DOHH2 (cell line): ENCODE results near the gene GNB1L.

Experiments
- CTCF ChIP-seq: fragments of 200-600 bp; sonication (generic); IDR thresholded peaks from one replicate; pipeline ENCODE4 v1.5.1; 2014; ENCODE audit warnings: antibody characterized with exemption, mild to moderate bottlenecking, low read depth, low read length; ENCODE audit not compliant: poor library complexity, severe bottlenecking
- EZH2phosphoT487 ChIP-seq: fragments of 200-600 bp; sonication (generic); IDR thresholded peaks from 2 replicates; pipeline ENCODE4 v1.6.1; 2017; ENCODE audit warnings: borderline replicate concordance, mild to moderate bottlenecking, antibody characterized with exemption, low read length, moderate library complexity, mixed read lengths

GRCh38 chr22:19823902-19824211, 30.8 kb downstream of the GNB1L start:
- TF ChIP-seq CTCF: no peak
- TF ChIP-seq EZH2phosphoT487: no peak
